ENCODE data around the gene HSCB.

GRCh38 chr22:28761449-28761755 lies 19.6 kb downstream of the HSCB start:
- TF ChIP-seq CTCF (IDR thresholded peaks at IDR 0.05; ENCODE audit: insufficient read depth, low read length, poor library complexity, severe bottlenecking), result no peak
- no peak for TF ChIP-seq EZH2phosphoT487 (conservative IDR thresholded peaks at IDR 0.05; ENCODE audit: low read length)
